ENCODE measurements around the gene SHOX.

SHOX gene

GRCh38 chrX:675279-675954 lies 44.8 kb downstream of the SHOX start:
- no peak for DNase-seq

GRCh38 chrX:675955-676295 lies 45.3 kb downstream of the SHOX start:
- DNase-seq: no peak

- DNase-seq: no peak
These were observed 46.8 kb downstream of the SHOX start for GRCh38 chrX:677376-677775.

GRCh38 chrX:679291-679979 lies 48.8 kb downstream of the SHOX start:
- no peak for DNase-seq

GRCh38 chrX:680062-680461 lies 49.5 kb downstream of the SHOX start:
- DNase-seq: no peak

- no peak for DNase-seq
These were observed 51.4 kb downstream of the SHOX start for GRCh38 chrX:681989-682388.

GRCh38 chrX:682892-683291 lies 52.3 kb downstream of the SHOX start:
- no peak for DNase-seq

- no peak for DNase-seq
These were observed 53.0 kb downstream of the SHOX start for GRCh38 chrX:683576-683975.

- no peak for DNase-seq
These were observed 54.8 kb downstream of the SHOX start for GRCh38 chrX:685120-686032.

- no peak for DNase-seq
These were observed 59.4 kb downstream of the SHOX start for GRCh38 chrX:689983-690382.

- no peak for DNase-seq
These were observed 64.2 kb downstream of the SHOX start for GRCh38 chrX:694800-695199.

- no peak for DNase-seq
These were observed 67.6 kb downstream of the SHOX start for GRCh38 chrX:698206-698605.

- no peak for DNase-seq
These were observed 70.3 kb downstream of the SHOX start for GRCh38 chrX:700936-701335.

- DNase-seq: no peak
These were observed 71.1 kb downstream of the SHOX start for GRCh38 chrX:701673-702072.

GRCh38 chrX:703466-703865 lies 72.9 kb downstream of the SHOX start:
- no peak for DNase-seq

GRCh38 chrX:703866-704265 lies 73.3 kb downstream of the SHOX start:
- no peak for DNase-seq
